ENCODE results near the gene MICAL2.

MICAL2 gene

GRCh38 chr11:12229450-12230229 is 119.2 kb downstream of the MICAL2 start:
- no peak for DNase-seq (ENCODE audit: low read depth)

DNA sequence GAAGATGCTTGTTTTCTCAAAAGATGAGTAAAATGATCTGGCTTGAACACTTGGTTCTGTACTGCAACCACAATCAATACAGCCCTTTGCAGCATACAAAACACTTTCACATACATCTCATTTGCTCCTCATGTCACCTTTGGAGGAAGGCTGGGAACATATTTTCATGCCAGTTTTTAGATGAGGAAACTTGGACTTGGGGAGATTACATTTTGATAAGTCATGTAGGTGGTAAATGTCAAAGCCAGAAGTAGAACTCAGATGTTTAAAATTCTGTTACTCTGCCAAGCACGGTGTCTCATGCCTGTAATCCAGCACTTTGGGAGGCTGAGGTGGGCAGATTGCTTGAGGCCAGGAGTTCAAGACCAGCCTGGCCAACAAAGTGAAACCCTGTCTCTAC is 121.8 kb downstream of the MICAL2 start:
- DNase-seq (ENCODE audit: low read depth) = no peak

- DNase-seq (ENCODE audit: low read depth) = no peak
These were observed 122.6 kb downstream of the MICAL2 start for GRCh38 chr11:12232817-12233601.

DNA sequence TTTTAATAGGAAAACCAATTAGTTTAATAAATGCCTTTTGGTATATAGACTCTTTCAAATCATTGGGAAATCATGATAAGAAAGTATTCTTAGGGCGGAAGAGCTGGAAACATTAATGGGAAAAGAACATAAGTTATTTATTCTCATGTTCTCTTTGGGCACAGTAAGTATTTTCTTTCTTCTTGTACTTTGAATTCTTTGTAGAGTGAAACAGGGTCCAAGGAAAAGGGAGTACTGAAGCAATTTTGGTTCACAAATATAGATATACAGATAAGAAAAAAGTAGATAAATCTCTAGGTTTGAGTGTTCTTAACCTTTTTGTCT is 123.2 kb downstream of the MICAL2 start:
- DNase-seq (ENCODE audit: low read depth) = no peak

GRCh38 chr11:12234221-12234620 is 123.8 kb downstream of the MICAL2 start:
- no peak for DNase-seq (ENCODE audit: low read depth)

GRCh38 chr11:12235080-12235479 is 124.7 kb downstream of the MICAL2 start:
- DNase-seq (ENCODE audit: low read depth) = no peak

DNA sequence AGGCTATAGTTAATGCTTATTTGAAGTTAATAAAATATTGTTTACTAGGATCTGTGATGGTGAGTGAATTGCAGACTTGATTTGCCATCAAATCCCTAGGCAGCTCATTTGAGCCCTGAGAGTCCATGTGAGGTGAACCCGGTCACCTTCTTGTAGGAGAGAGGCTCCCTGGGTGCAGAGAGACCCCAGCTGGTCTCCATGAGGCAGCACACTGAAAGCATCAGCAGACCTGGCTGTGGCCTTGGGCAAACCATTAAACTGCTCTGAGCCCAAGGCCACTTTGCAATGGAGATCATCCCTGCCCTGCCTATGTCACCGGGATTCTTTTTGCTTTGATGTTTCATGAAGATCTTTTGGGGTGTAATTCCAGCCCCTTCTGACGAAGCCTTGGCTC is 125.2 kb downstream of the MICAL2 start:
- no peak for DNase-seq (ENCODE audit: low read depth)

DNA sequence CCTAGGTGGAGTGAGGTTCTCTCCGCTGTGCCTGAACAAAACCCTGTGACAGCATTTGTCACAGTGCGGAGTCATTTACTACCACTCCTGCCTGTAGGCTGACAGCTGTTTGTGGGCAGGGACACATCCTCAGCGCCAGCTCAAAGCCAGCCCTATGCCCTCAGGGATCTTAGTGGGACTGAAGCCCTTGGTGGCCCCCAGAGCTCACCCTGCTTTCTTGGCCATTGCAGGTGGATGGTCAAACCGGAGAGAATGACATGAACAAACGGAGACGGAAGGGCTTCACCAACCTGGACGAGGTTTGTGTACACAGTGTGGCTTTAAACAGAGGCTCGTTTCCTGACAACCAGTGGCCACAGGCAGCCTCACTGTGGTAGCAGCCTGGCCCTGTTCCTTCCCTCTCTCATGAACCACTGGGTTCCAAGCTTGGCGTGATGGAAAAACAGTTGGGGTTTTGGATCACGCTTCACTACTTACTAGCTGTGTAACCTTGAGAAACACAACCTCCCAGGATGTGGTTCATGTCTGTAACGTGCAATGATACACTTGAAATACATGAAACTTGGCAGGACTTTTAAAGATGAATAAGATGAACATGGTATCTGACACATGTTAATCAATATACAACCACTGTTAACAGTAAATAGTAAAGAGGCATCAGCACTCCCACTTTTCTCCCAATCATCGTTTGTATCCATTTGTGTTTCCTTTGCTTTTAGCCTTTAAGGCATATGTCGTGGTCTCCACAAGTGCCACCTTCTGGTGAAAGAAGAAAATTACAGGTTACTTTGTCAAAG is 125.8 kb downstream of the MICAL2 start:
- DNase-seq (ENCODE audit: low read depth) = no peak

DNA sequence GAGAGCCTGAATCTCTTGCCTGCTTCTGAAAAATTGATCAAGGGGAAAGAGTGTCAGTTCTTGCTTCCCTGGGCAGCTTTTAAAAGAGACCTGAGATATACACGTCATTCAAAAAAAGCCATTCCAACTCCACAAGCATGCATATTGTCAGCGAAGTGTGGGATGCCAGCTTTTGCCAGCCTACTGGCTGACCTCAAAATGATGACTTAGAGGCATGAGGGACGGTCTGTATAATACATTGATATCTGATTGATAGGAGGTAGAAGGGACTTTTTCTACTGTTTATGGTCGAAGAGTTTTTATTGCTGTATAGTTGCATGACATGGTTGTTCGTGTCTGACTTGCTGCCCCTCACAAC is 126.3 kb downstream of the MICAL2 start:
- DNase-seq (ENCODE audit: low read depth) = no peak

- no peak for DNase-seq (ENCODE audit: low read depth)
These were observed 127.0 kb downstream of the MICAL2 start for GRCh38 chr11:12237381-12237784.

- no peak for DNase-seq (ENCODE audit: low read depth)
These were observed 128.0 kb downstream of the MICAL2 start for GRCh38 chr11:12238420-12238819.

- no peak for DNase-seq (ENCODE audit: low read depth)
These were observed 129.0 kb downstream of the MICAL2 start for GRCh38 chr11:12239396-12239795.

GRCh38 chr11:12239804-12240371 is 129.5 kb downstream of the MICAL2 start:
- DNase-seq (ENCODE audit: low read depth) = no peak

DNA sequence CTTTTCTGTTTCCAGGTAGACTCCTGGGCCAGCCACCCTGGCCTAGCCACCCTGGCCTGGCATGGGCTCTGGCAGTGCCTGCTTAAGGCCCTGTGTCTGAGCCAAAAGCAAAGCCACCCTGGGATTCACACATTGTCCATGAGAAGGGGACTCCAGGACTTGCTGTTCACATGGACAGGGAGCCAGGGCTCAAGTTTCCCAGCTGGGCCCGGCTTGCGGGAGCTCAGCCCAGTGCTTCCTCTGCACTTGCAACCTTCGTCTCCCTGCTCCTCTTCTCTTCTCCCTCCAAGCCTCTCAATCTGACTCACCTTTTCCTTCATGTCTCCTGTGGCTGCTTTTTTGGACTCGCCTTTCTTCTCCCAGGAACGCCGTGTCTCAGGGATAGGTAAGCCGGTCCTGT is 130.3 kb downstream of the MICAL2 start:
- DNase-seq (ENCODE audit: low read depth) = no peak

DNA sequence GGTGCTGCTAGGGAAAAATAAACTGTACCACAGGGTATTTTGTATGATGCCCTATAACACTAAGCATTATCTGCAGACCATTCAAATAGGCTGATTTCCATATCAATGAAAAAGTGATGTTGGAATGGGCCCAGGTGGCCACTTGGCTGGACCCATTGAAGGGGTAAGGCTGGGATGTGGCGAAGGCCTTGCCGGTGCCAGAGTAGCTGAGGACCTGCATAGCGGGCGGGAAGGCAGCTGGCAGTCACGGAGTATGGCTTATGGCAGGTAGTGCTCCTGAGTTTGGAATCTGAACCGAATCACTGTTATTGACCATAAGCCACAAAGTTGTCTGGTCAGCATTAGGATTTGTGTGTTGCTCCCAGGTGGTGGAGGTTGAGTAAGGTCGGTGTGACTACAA is 131.0 kb downstream of the MICAL2 start:
- DNase-seq (ENCODE audit: low read depth) = no peak

GRCh38 chr11:12241971-12242672 is 131.7 kb downstream of the MICAL2 start:
- DNase-seq (ENCODE audit: low read depth) = peak; percentile 46

GRCh38 chr11:12242966-12243365 is 132.6 kb downstream of the MICAL2 start:
- DNase-seq (ENCODE audit: low read depth) = no peak

GRCh38 chr11:12243486-12243885 is 133.1 kb downstream of the MICAL2 start:
- no peak for DNase-seq (ENCODE audit: low read depth)

DNA sequence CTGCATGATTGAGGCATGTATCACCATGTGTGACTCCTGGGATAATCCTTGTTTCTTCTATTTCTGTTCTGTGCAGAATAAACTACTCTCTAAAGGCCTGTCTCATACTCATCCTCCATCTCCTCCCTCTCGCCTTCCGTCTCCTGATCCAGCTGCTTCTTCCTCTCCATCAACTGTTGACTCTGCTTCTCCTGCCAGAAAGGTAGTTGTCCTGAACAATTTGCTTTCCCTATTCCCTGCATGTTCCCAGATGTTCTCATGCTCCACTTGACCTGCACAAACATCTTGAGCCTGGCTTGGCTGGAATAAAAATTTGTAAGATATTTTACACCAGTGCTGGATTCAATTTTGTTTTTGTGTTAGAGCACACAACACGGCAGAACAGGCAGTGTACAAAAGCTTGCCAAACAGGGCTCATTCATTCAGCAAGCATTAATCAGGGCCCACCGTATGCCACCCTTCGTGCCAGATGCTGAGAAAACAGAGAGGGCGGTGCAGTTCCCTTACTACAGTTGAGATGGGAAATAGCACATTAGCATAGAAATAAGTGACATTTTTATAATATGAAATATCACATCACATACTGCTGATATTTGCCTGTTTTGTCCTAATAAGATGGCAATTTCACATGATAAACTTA is 133.6 kb downstream of the MICAL2 start:
- DNase-seq (ENCODE audit: low read depth) = no peak

- no peak for DNase-seq (ENCODE audit: low read depth)
These were observed 134.7 kb downstream of the MICAL2 start for GRCh38 chr11:12245091-12245490.

- DNase-seq (ENCODE audit: low read depth) = no peak
These were observed 135.2 kb downstream of the MICAL2 start for GRCh38 chr11:12245549-12246016.
